Mucosa of stomach (tissue), 1 donor: ENCODE measurements around the gene NAPSA.

Experiments
- H3K27me3 ChIP-seq: one replicate; pipeline ENCODE4 v1.7.0; 2013; ENCODE audit warnings: mild to moderate bottlenecking, low read length; ENCODE audit not compliant: control insufficient read depth, insufficient read depth
- H3K36me3 ChIP-seq: one replicate; pipeline ENCODE4 v1.7.0; 2013; ENCODE audit warnings: low read length; ENCODE audit not compliant: control insufficient read depth, insufficient read depth
- H3K4me1 ChIP-seq: one replicate; pipeline ENCODE4 v1.7.0; 2013; ENCODE audit warnings: mild to moderate bottlenecking, low read length; ENCODE audit not compliant: control insufficient read depth, insufficient read depth
- H3K4me3 ChIP-seq: one replicate; pipeline ENCODE4 v1.7.0; 2013; ENCODE audit warnings: low read length
- H3K9ac ChIP-seq: one replicate; pipeline ENCODE4 v1.7.0; 2013; ENCODE audit warnings: mild to moderate bottlenecking, low read length, moderate library complexity
- H3K9me3 ChIP-seq: one replicate; pipeline ENCODE4 v1.7.0; 2013; ENCODE audit warnings: mild to moderate bottlenecking, low read length, moderate library complexity; ENCODE audit not compliant: control insufficient read depth
- donor health status: Pancreatic carcinoma.

NAPSA gene

DNA sequence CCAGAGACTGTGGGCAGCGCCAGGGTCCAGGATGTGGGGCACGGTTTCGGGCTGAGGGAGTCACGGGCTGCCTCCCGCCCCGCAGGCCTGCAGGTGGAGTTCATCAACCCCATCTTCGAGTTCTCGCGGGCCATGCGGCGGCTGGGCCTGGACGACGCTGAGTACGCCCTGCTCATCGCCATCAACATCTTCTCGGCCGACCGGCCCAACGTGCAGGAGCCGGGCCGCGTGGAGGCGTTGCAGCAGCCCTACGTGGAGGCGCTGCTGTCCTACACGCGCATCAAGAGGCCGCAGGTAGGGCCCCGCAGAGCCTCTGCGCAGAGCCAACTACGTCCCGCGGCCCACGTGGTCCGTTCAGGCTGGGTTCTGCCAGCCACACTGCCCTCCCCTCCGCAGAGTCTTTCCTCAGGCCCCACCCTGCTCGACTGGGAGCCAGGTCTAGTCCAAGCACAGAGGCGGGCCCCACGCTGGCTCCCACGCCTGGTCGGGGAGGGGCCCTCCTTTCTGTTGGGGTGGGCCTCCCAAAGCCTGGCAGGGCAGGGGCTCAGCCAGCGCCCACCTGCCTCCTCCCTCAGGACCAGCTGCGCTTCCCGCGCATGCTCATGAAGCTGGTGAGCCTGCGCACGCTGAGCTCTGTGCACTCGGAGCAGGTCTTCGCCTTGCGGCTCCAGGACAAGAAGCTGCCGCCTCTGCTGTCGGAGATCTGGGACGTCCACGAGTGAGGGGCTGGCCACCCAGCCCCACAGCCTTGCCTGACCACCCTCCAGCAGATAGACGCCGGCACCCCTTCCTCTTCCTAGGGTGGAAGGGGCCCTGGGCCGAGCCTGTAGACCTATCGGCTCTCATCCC lies 16.7 kb upstream of the NAPSA start:
- H3K9me3 ChIP-seq, result no peaks in the 10 kb centered on the region
- H3K9ac ChIP-seq, result no peak overlapping the region
- peaks cover 24% of the 10 kb centered on the region for H3K36me3 ChIP-seq
- H3K4me1 ChIP-seq, result peaks cover 8% of the 10 kb centered on the region
- no peak overlapping the region for H3K4me3 ChIP-seq
- no peaks in the 10 kb centered on the region for H3K27me3 ChIP-seq

DNA sequence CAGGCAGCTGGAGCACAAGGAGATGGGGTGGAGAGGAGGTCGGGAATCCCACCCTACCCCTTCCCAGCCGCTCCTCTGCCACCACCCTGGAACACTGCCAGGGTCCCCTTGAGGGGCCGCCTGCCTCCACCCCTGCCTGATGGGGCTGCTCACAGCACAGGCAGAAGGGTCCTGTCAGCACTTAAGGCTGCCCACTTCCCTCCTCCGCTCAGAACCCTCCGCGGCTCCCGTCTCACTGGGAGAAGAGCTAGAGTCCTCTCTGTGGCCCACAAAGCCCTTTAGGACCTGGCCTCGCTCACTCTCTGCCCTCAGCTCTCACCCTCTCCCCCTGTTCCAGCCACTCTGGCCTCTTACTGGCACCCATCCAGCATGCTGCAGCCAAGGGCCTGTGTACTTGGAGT lies 15.3 kb upstream of the NAPSA start:
- Histone ChIP-seq H3K4me1 (peaks cover 9% of the 10 kb centered on the region), H3K9me3 (no peaks in the 10 kb centered on the region), H3K9ac (no peak overlapping the region), H3K36me3 (peaks cover 24% of the 10 kb centered on the region), H3K27me3 (no peaks in the 10 kb centered on the region), H3K4me3 (no peak overlapping the region)

GRCh38 chr19:50380137-50380536 lies 14.7 kb upstream of the NAPSA start:
- peaks cover 24% of the 10 kb centered on the region for H3K36me3 ChIP-seq
- H3K9me3 ChIP-seq, result no peaks in the 10 kb centered on the region
- H3K27me3 ChIP-seq, result no peaks in the 10 kb centered on the region
- peaks cover 9% of the 10 kb centered on the region for H3K4me1 ChIP-seq
- H3K9ac ChIP-seq, result no peak overlapping the region
- no peak overlapping the region for H3K4me3 ChIP-seq

- Histone ChIP-seq H3K9ac (no peak overlapping the region), H3K36me3 (peaks cover 24% of the 10 kb centered on the region), H3K9me3 (no peaks in the 10 kb centered on the region), H3K27me3 (no peaks in the 10 kb centered on the region), H3K4me1 (peaks cover 9% of the 10 kb centered on the region), H3K4me3 (no peak overlapping the region)
These were observed 14.2 kb upstream of the NAPSA start for GRCh38 chr19:50379602-50380001.

GRCh38 chr19:50378863-50379236 lies 13.4 kb upstream of the NAPSA start:
- H3K9ac ChIP-seq, result no peak overlapping the region
- peaks cover 24% of the 10 kb centered on the region for H3K36me3 ChIP-seq
- H3K9me3 ChIP-seq, result no peaks in the 10 kb centered on the region
- H3K4me1 ChIP-seq, result peaks cover 9% of the 10 kb centered on the region
- no peak overlapping the region for H3K4me3 ChIP-seq
- no peaks in the 10 kb centered on the region for H3K27me3 ChIP-seq

- peaks cover 24% of the 10 kb centered on the region for H3K36me3 ChIP-seq
- no peaks in the 10 kb centered on the region for H3K9me3 ChIP-seq
- no peak overlapping the region for H3K4me3 ChIP-seq
- H3K4me1 ChIP-seq, result peaks cover 5% of the 10 kb centered on the region
- no peaks in the 10 kb centered on the region for H3K27me3 ChIP-seq
- no peak overlapping the region for H3K9ac ChIP-seq
These were observed 12.9 kb upstream of the NAPSA start for GRCh38 chr19:50378169-50378862.

DNA sequence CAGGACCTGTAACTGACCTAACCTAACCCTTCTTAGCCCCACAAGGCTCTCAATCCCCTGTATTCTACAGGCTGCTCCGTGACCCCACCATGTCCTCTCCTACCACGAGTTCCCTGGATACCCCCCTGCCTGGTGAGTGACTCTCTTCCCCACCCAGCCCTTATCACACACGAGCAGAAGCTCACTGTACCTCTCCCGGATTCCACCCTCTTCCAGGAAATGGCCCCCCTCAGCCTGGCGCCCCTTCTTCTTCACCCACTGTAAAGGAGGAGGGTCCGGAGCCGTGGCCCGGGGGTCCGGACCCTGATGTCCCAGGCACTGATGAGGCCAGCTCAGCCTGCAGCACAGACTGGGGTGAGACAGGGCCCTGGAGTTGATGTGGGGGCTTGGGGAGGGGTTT lies 12.1 kb upstream of the NAPSA start:
- Histone ChIP-seq H3K4me1 (peaks cover 4% of the 10 kb centered on the region), H3K9me3 (no peaks in the 10 kb centered on the region), H3K27me3 (no peaks in the 10 kb centered on the region), H3K4me3 (no peak overlapping the region), H3K36me3 (peaks cover 24% of the 10 kb centered on the region), H3K9ac (no peak overlapping the region)

DNA sequence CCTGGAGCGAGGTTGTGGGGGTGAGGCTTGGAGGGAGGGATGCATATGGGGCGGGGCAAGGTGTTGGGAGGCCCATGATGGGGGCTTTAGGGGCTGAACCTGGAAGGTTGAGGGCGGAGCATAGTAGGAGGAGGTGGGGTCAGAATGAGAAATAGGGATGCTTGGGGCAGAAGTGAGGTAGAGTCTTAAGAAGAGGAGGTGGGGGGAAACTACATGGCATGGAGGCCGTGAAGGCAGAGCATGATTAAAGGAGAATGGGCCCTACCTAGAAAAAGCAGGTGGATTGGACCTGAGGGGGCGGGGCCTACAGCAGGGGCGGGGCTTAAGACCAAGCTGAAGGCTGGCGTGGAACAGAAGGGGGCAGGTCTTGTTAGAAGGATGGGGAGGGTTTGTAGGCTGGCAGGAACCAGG lies 11.6 kb upstream of the NAPSA start:
- H3K4me1 ChIP-seq, result peaks cover 4% of the 10 kb centered on the region
- H3K27me3 ChIP-seq, result no peaks in the 10 kb centered on the region
- peaks cover 24% of the 10 kb centered on the region for H3K36me3 ChIP-seq
- no peak overlapping the region for H3K4me3 ChIP-seq
- no peak overlapping the region for H3K9ac ChIP-seq
- H3K9me3 ChIP-seq, result no peaks in the 10 kb centered on the region

GRCh38 chr19:50376166-50377050 lies 11.0 kb upstream of the NAPSA start, which contains the start of gene NR1H2:
NR1H2 (plus strand) TSS chr19:50376457; CDS start chr19:50377606, 1,149 bp downstream.
- Histone ChIP-seq H3K4me1 (peaks cover 4% of the 10 kb centered on the region), H3K4me3 (peak within 1 kb of the TSS; percentile 99), H3K27me3 (no peaks in the 10 kb centered on the region), H3K36me3 (peaks cover 22% of the 10 kb centered on the region), H3K9me3 (no peaks in the 10 kb centered on the region), H3K9ac (peak within 1 kb of the TSS; percentile 98)

DNA sequence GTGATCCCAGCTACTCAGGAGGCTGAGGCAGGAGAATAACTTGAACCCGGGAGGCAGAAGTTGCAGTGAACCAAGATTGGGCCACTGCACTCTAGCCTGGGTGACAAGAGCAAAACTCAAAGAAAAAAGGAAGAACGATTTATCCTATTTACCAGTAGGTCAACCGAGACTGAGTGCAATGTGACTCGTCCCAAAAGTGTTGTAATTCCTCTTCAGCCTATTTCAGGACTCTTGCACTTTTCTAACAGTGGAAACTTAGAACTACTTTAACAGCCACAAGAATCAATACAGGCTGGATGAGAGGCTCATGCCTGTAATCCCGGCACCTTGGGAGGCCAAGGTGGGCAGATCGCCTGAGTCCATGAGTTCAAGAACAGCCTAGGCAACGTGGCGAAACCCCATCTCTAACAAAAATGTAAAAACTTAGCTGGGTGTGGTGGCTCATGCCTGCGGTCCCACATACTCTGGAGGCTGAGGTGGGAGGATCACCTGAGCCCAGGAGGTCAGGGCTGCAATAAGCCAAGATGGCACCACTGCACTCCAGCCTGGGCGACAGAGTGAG lies 6.6 kb upstream of the NAPSA start:
- no peaks in the 10 kb centered on the region for H3K27me3 ChIP-seq
- no peak overlapping the region for H3K9ac ChIP-seq
- peaks cover under 1% of the 10 kb centered on the region for H3K4me1 ChIP-seq
- H3K4me3 ChIP-seq, result no peak overlapping the region
- no peaks in the 10 kb centered on the region for H3K36me3 ChIP-seq
- no peaks in the 10 kb centered on the region for H3K9me3 ChIP-seq

GRCh38 chr19:50368649-50369570 lies 3.5 kb upstream of the NAPSA start:
- H3K36me3 ChIP-seq, result no peaks in the 10 kb centered on the region
- no peaks in the 10 kb centered on the region for H3K9me3 ChIP-seq
- no peaks in the 10 kb centered on the region for H3K27me3 ChIP-seq
- peak overlapping the region; percentile 65 for H3K4me3 ChIP-seq
- H3K9ac ChIP-seq, result peak overlapping the region; percentile 84
- no peaks in the 10 kb centered on the region for H3K4me1 ChIP-seq
